Endothelial cell of hepatic sinusoid (primary cell): ENCODE results near the gene ACOX3.

Source experiments
- in situ Hi-C: cut with HindIII; loops from 2 replicates; pipeline ENCODE4 v1.10.0; 2017; ENCODE audit warnings: low sequenced_read_pairs

The ACOX3 gene

DNA sequence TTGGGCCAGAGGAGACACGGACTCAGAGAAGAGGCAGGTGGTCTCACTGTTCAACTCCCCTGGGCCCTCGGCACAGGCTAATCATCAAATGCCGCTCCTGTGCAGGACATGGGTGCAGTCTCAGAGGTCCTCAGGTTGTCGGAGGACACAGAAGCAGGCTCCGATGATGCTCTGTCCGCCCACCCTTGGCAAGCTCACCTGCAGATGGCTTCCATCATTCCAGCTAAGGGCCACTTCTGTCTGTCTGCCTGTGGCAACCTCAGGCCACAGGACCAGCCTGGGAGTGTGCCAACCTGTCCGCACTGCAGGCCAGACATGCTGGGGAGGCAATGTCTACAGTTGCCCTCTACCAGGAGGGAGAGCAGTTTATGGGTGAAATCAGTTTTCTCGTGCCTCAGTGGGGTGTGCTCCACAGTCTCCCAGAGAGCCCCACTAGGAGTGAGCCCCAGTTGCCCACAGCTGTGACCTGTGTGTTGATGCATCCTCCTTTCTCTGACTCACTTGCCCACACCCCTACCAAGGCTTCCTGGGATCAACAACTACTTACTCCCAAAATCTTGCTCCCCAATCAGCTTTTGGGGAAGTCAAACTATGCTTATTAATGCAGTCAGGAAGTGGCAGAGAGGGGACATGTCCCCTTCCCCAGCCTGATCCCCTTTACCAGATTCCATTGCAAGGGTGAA, 115.1 kb downstream of the ACOX3 start:
- in situ Hi-C loops = no loop called here

DNA sequence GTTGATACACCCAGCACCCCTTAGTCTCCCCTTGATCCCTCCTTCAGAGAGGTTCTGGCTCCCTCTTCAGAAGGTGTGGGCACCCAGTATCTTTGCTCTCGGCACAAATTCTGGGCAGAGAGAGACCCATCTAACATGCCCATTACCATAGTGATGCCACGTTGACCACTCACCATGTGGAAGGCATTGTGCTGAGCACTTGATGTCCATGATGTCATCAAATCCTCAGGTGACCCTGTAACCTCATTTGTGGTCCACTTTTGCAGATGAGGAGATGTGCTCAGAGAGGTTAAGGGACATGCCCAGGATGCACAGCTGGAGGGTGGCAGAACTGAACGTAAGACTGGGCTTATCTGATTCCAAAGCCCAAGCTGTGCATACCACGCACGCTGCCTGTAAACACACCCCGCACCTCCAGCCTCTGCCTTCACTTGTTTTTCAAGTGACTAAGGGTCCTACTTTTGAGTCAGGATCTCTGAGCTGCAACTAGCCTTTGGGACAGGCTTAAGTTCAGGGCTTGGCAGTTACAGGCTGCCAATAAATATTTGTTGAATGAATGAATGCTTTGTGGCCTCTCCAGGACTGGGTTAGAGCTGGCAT, 115.8 kb downstream of the ACOX3 start:
- in situ Hi-C loops = no loop called here

DNA sequence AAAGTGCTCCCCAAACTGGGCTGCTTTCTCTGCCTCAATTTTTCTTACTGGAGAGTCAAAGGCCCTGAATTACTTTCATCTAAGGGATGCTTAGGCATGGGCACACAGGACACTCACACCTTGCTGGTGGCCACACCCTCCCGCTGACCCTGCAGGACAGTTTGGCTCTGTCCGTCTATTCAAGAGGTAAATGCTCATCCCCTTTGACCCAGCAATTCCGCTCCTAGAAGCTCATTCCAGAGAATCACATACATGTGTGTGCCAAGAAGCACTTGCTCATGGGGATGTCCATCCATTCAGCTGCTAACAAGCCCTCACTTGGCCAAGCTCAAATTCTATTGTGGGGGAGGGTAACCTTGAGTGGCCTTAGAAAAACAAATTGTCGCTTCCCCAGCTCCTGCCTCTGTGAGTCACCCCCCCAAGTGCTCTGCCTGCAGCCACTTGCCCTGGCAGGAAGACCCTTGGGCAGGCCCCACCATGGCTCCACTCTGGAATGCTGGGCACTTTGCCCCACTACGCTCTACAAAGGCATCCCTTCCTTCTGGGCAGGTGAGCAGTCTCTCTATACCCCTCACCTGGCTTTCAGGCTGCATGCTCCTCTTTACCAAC, 116.5 kb downstream of the ACOX3 start:
- in situ Hi-C loops = no loop called here

DNA sequence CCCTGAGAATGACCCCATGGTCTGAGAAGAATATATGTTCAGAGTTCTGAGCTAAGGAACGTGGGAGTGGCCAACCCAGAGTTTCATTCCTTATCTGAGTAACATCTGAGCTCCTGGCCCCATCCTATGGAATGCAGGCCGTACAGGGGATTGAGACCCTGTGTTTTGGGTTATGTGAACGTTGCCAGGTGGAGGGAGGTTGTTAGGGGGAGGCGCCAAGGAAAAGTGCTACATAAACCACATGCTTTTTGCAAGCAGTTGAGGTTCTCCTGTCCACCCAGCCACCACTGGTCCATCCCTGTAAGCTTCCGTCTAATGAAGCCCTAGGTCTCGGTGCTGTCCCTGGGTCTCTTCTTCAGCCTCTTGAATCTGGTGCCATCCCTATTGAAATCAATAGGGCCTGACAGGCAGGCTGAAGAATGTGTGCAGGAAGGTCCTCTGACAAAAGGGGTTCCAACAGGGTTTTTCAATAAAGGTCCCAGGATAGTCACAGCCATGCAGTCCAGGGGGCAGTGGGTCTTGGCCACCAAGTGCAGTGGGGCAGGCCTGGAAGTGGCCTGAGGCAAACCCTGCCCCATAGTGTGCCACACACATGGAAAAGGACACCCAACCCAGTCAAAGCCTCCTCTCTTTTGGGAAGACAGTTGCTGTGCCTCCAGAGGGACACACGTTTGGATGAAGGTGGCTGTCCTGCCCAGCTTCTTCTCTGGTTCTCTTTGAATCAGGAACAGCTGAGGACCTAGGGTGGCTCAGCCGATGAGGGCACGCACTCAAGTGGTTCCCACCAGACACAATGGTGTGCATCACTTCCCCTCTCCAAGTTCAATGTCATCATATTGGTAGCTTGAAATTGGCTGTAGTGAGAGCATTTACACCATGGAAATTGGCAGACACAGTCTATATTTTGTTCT, 117.5 kb downstream of the ACOX3 start:
- in situ Hi-C loops = no loop called here

DNA sequence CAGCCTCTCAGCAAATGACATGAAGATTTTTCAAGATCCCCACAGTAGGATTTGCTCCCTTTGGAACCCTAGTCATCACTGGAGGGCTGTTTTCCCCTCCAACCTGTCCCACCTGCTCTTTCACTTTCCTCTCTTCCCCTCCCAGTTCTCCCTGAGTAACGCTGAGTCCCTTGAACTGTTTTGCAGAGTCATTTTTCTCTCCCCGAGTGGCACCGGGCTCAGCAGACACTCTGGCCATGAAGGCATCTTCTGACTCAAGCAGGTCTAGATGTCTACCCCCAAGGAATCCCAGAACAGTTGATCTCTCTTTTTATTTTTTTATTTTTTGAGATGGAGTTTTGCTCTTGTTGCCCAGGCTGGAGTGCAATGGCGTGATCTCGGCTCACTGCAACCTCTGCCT, 118.8 kb downstream of the ACOX3 start:
- in situ Hi-C loops = no loop called here

DNA sequence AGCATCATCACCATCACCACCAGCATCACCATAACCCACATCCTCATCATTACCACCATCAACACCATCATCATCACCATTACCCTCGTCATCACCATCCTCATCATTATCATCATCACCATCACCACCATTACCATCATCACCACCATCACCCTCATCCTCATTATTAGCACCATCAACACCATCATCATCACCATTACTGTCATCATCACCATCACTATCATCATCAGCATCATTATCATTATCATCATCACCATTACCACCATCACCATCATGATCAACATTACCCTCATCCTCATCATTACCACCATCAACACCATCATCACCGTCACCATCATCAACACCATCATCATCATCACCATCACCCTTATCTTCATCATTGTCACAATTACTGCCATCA, 119.3 kb downstream of the ACOX3 start:
- in situ Hi-C loops = no loop called here

DNA sequence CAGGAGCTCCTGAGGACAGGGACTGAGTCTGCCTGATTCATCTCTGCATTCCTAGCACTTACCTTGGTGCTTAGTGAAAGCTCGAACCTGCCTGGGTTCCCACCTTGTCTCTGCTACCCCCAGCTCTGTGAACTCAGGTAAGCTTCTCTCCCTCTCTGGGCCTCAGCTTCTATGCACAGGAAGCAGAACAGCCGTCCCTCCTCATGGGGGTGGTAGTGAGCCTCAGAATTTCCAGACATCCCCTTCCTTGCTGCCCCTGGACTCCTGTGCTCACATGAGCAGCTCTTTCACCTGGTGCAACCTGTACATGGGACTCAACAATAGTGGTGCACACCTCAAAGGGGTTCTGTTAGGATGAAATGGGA, 120.2 kb downstream of the ACOX3 start:
- in situ Hi-C loops = no loop called here

DNA sequence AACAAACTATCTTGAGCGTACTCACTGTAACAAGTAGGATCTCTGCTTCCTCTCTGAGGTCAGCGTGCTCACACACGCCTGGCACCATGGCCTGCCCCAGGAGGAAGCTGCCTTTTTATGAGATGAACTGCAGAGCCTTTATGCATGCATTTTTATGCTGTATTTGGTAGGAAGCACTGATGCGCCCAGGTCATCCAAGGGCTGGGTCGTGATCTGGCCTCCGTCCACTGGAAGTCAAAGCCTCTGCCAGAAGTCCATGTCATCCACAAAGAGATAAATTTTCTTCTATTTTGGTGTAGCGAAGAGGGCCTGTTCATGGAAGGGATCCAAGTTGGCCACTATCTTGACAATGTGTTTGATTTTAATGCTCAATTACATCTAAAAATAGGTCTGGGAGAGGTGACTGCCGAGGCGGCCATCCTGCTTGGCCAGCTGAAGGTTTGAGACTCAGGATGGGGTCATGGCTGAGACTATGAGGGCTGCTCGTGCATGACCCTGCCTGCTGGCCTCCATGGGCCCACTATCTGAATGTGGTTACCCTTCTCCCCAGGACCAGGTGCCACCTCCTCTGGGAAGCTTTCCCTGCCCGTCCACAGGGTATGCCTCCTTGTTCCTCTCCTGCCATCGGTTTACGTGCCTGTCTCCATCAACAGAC, 120.7 kb downstream of the ACOX3 start:
- in situ Hi-C loops = loop anchor here (5.0 kb wide), 2 partner anchors 68 to 98 kb away; no protein-coding TSS in a partner anchor

DNA sequence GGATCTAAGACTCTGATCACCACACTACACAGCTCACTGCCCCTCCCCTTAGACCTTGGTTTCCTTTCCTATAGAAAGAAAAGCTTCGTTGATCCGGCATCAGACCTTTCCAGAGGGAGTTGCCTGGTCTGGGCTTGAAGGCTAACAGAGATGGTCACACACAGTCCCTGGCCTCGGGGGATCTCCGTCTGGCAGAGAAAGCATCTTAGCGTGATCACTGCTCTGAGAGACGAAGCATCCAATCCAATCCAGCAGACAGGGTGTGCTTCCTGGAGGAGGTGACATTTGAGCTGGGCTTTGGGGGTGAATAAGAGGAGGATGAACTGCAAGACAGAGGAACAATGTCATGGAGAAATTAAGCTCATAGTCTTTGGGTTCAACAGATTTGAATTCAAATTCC, 121.5 kb downstream of the ACOX3 start:
- in situ Hi-C loops = loop anchor here (5.0 kb wide), 2 partner anchors 67 to 97 kb away; no protein-coding TSS in a partner anchor

DNA sequence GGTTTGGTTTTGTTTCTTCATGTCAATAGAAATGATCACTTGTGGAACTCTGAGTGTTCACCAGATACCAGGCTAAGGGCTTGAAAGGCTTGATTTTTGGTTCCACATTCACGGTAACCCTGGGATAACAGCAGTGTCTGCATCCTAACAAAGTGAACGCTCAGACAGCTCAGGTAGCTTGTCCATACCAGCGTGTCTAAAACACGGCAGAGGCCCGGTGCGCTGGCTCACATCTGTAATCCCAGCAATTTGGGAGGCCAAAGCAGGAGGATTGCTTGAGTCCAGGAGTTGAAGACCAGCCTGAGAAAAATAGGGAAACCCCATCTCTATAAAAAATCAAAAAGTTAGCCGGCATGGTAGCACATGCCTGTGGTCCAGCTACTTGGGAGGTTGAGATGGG, 122.0 kb downstream of the ACOX3 start:
- in situ Hi-C loops = loop anchor here (5.0 kb wide), 2 partner anchors 66 to 96 kb away; no protein-coding TSS in a partner anchor

DNA sequence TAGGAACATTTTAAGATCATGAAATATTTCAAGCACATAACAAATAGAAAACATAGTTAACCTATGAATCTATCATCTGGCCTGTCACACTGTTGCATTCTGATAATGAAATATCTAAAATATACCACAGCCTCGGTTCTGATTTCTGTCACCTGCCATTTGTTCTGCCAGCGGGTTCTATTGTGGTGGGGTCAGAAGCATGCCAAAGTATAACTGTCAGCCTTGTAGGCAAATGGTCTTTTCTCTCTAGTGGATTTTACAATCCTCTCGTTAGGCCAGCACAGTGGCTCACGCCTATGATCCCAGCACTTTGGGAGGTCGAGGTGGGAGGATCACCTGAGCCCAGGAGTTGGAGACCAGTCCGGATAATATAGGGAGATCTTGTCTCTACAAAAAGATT, 123.0 kb downstream of the ACOX3 start:
- in situ Hi-C loops = loop anchor here (5.0 kb wide), 2 partner anchors 65 to 95 kb away; no protein-coding TSS in a partner anchor

DNA sequence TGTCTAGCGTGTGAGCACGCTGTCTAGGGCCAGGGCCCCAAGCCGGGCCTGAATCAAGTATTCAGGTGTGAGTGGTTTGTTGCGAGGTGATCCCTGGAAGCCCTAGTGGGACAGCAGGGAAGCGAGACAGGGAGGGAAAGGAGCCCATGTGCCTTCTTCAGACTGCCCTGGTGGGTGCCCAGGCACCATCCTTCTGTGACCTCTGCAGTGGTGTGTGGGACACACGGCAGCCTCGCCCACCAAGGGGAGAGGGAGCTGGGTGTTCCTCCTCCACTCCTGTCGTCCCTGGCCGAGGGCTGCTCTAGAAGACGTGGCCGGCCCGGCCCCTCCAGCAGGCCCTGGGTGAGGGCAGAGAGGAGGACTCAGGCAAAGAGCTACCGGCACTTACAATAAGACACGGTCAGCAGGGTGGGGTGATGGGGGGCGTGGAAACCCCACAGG, 123.6 kb downstream of the ACOX3 start:
- in situ Hi-C loops = loop anchor here (5.0 kb wide), 2 partner anchors 65 to 95 kb away; no protein-coding TSS in a partner anchor
